C4-2B (cell line): ENCODE data around the gene C19orf12.

Experiments used
- H3K27ac ChIP-seq: fragments of 450-650 bp; 2 replicates; pipeline ENCODE4 v1.5.1; 2017
- CTCF ChIP-seq: fragments of 450-650 bp; conservative IDR thresholded peaks from 2 replicates; pipeline ENCODE4 v1.5.1; 2017; ENCODE audit warnings: mild to moderate bottlenecking
- ZFX ChIP-seq: fragments of 450-650 bp; IDR thresholded peaks from 2 replicates; pipeline ENCODE4 v1.6.1; 2017

Gene C19orf12

GRCh38 chr19:29655648-29656335, 59.3 kb downstream of the C19orf12 start:
- no peak for TF ChIP-seq CTCF
- H3K27ac ChIP-seq: no peak overlapping the region

GRCh38 chr19:29653398-29653797, 61.7 kb downstream of the C19orf12 start:
- no peak overlapping the region for H3K27ac ChIP-seq
- TF ChIP-seq ZFX: no peak
- TF ChIP-seq CTCF: no peak

GRCh38 chr19:29651622-29652394, 63.3 kb downstream of the C19orf12 start:
- no peak overlapping the region for H3K27ac ChIP-seq
- TF ChIP-seq CTCF (no peak), ZFX (no peak)

- H3K27ac ChIP-seq: no peak overlapping the region
- no peak for TF ChIP-seq ZFX
- TF ChIP-seq CTCF: no peak
These were observed 64.2 kb downstream of the C19orf12 start for GRCh38 chr19:29650772-29651387.
